HG03558 (cell line): Measurements from ENCODE around the gene TAT.
"Not testable (repeated sequence)": the region's sequence is repeated elsewhere in the genome, so short reads cannot be mapped to it uniquely, and the experiment has no call there.

ENCODE experiments used
- ATAC-seq: cut with Tn5 transposase; IDR thresholded peaks from one replicate; pipeline ENCODE4 v1.9.1; 2021; ENCODE audit warnings: moderate number of reproducible peaks; ENCODE audit not compliant: unreplicated experiment; ENCODE audit errors: extremely low read depth

Gene TAT

DNA sequence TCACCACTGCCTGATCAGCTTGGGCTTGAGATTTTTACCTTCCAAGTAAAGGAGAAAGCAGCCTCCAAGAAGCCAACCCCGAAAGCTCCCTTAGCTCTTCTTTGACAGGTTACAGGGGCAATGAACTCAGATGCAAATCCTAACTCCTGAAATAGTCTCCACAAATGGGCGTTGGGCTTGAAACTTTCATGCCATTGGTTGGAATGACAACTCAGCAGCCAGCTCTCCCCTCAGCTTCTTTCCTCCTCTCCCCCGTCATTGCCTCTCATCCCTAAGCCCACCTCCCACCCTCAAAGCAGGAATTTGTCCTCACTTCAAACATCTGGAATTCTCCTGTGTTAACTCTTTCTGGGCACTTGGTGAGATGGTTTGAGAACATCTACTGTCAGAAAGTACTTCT is at the start of gene TAT:
Gene TAT (minus strand): TSS at position 122 of the 400 bp plus-strand sequence. CDS start 677 bp downstream, outside the sequence.
- ATAC-seq, result no peak

DNA sequence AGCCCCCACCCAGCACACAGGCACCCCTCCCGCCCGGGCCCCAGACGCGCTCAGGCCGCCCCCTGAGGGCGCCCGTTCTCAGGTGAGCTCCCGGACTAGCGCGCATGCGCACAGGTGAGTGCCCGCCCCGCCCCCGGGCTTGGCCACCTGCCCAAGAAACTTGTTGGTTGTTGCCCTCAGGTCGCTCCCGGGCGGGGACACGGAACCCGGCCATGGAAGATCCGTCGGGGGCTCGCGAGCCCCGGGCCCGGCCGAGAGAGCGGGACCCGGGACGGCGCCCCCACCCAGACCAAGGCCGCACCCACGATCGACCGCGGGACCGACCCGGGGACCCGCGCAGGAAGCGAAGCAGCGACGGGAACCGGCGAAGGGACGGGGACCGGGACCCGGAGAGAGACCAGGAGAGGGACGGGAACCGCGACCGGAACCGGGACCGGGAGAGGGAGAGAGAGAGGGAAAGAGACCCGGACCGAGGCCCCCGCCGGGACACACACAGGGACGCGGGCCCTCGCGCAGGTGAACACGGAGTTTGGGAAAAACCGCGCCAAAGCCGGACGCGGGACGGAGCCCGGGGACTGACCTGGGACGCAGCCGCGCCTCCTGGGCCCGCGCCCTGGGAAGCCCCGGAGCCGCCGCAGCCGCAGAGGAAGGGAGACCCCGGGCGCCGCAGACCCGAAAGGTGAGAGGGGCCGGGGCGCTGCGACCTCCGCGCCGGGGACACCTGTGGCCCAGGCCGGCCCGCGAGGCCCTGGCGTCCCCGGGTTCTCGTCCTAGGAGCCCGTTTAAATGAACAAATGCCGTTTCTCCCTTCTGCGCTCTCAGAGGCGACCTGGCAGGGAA is 49.3 kb upstream of the TAT start, which contains the start of gene MARVELD3:
Gene MARVELD3 (plus strand): TSS at position 167 of the 840 bp plus-strand sequence. CDS start 46 bp downstream, at position 213.
- ATAC-seq, result no peak

DNA sequence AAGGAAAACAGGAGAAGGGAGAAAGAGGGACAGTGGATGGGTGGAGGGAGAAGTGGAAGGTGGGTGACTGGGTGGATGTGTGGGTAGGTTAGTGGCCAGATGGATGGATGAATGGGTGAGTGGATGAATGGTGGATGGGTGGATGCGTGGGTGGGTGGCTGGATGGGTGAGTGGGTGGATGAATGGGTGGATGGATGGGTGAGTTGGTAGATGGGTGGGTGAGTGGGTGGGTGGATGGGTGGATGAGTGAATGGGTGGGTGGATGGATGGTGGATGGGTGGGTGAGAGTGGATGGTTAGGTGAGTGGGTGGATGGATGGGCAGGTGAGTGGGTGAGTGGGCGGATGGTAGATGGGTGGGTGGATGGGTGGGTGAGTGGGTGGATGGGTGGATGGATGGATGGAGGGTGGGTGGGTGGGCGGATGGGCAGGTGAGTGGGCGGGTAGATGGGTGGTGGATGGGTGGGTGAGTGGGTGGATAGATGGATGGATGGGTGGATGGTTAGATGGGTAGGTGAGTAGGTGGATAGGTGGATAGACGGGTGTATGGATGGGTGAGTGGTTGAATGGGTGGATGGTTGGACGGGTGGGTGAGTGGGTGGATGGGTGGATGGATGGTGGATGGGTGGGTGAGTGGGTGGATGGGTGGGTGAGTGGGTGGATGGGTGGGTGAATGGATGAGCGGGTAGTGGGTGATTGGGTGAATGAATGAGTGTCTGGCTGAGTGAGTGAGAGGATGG is 48.4 kb upstream of the TAT start:
- no peak for ATAC-seq

DNA sequence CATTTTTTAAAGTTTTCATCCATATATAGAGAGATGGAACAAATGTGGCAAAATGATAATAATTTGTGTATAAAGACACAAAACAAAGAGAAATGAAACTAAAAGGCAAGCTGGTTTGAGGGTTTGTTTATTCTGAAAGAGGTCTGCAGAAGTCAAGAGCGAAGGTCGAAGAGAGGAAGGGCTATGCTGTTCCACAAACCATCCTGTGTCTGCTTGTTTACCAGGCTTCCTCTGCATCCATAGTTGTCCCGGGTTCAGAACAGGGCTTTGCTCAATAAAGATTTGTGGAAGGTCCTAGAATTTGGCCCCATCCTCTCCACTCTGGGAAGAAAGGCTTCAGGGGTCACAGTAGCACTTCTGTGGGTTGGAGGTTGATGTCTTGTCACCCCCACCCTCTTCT is 46.7 kb upstream of the TAT start:
- no peak for ATAC-seq

DNA sequence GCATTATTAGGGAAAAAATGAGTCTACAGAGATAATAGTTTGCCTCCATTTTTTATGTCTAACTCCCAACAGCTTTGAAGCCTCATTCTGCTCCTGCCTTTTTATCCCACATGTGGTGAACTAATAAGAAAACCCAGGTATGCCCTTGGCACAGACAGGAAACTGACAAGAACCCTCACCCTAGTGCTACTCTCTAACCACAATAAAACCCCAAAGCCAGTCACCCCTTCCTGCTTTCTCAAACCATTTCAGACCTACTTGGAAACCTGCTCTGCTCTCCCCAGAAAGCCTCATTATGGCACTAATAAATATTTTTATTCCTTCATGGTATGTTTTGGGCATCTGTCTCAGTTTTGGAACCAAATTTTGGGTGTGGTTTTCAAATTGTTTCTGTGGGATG is 45.2 kb upstream of the TAT start:
- ATAC-seq, result no peak

DNA sequence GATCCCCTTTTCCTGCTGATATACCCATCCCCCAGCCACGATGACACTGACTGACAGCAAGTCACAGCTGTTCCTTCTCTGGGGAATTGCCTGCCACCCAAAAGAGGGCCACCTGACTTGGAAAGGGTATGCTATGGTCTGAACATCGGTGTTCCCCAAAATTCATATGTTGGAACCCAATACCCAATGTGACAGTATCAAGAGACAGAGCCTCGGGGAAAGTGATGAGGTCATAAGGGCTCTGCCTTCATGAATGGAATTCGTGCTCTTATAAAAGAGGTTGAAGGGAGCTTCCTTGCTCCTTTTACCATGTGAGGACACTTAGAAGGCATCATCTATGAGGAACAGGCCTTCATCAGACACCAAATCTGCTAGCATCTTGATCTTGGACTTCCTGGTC is 41.5 kb upstream of the TAT start:
- no peak for ATAC-seq

DNA sequence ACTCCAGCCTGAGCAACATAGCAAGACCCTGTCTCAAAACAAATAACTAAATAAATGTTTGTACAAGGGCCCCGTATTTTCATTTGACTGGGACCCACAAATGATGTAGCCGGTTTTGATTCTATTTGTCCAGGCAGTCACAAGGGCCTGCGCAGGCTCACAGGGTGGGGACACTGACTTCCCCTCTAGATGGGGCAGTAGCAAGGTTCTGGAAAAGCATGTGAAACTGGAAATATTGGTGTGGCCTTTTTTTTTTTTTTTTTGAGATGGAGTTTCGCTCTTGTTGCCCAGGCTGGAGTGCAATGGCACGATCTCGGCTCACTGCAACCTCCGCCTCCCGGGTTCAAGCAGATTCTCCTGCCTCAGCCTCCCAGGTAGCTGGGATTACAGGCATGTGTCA is 38.1 kb upstream of the TAT start:
- not testable (repeated sequence) for ATAC-seq

DNA sequence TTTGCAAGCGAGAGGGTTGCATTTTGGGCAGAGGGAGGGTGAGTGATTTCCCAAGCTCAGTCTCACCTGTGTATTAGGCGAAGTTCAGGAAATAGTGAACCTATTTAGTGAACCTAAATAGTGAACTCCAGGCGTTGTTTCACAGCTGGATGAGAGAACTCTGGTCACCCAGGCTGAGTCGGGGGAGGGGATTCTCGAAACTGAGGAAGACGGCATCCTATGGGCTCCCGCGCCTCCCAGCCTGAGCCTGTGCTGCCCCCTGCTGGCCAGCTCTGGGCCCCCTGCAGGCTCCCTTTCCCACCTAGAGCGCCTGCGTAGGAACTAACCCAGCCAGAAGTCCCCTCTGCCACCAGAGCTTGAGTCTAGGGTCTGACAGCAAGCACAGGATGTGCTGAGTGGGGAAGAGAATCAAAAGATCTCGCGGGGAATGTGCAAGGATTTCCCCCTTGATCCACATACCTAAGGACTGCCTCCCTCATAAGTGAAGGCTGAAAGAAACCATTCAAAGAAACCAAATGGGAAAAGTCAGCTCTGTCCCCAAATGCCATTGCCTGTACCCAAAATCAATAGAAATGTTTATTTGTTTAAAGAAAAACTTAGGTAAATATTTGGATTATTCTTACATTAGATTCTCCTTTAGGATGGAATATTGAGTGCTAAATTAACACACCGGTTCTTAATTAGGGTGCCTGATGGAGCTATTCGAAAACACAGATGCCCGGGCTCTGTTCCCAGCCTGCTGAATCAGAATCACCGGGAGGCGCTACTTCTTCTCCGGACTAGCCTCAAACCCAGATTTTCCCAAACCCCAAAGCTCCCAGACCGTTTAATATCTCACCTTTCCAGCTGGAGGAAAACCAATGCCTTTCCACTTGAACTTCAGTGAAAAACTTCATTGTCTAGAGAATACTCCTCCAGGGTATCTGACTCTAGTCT is 34.3 kb upstream of the TAT start:
- ATAC-seq, result no peak

DNA sequence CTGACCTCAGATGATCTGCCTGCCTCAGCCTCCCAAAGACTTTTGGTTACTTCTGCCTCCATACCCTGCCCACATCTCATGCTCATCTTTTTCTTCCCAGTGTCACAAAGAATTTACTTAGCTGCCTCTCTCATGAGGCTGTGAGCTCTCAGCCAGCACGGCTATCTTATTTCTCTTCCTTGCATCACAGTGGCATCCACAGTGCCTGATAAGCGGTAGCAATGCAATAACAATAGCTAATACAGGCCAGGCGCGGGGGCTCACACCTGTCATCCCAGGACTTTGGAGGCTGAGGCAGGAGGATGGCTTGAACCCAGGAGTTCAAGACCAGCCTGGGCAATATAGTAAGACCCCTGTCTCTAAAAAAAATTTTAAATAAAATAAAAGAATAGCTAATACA is 33.6 kb upstream of the TAT start:
- ATAC-seq, result no peak

DNA sequence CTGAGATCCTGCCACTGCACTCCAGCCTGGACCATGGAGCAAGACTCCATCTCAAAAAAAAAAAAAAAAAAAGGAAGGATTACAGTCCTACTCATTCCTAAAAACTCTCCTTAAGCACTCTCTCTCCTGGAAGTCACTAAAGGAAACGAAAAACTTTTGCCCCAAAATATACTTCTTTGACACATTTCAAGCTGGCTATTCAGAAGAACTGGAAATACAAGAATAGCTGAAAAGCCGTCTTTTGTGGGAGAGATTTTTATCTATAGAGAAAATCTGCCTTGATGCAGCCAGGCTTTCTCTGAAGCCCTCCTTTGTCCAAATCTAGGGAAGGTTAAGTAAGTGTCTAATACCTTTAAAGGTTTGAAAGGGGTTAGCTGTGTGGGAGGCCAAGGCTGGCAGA is 32.2 kb upstream of the TAT start:
- ATAC-seq, result no peak

DNA sequence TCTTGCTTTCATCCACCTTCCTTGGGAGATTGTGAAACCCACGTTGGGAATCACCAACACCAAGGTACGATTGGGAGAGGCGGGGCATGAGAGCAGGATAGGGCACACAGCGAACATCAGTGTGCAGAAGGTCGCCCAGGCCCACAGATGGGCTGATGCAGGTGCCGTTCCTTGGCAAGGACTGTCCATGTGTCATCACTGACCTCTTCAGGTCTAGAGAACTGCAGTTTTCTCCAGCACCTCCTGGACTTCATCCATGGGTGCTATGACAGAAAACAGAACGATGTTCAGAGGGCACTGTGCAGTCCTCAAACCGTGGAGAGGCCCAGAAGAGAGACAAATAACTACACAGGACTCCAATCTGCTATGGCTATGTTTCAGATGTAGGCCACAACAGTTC is 23.9 kb upstream of the TAT start:
- ATAC-seq, result no peak

DNA sequence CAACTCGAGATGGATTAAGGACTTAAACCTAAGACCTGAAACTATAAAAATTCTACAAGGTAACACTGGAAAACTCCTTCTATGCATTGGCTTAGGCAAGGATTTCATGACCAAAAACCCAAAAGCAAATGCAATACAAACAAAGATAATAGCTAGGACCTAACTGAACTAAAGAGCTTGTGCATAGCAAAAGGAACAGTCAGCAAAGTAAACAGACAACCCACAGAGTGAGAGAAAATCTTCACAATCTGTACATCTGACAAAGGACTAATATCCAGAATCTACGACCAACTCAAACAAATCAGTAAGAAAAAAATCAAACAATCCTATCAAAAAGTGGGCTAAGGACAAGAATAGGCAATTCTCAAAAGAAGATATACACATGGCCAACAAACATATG is 21.5 kb upstream of the TAT start:
- not testable (repeated sequence) for ATAC-seq

DNA sequence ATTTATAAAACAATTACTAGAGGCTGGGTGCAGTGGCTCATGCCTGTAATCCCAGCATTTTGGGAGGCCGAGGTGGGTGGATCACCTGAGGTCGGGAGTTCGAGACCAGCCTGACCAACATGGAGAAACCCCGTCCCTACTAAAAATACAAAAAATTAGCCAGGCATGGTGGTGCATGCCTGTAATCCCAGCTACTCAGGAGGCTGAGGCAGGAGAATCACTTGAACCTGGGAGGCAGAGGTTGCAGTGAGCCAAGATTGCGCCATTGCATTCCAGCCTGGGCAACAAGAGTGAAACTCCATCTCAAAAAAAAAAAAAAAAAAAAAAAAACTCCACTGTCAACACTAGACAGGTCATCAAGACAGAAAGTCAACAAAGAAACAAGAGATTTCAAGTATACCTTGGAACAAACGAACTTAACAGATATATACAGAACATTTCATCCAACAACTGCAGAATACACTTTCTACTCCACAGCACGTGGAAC is 18.5 kb upstream of the TAT start:
- ATAC-seq, result not testable (repeated sequence)

DNA sequence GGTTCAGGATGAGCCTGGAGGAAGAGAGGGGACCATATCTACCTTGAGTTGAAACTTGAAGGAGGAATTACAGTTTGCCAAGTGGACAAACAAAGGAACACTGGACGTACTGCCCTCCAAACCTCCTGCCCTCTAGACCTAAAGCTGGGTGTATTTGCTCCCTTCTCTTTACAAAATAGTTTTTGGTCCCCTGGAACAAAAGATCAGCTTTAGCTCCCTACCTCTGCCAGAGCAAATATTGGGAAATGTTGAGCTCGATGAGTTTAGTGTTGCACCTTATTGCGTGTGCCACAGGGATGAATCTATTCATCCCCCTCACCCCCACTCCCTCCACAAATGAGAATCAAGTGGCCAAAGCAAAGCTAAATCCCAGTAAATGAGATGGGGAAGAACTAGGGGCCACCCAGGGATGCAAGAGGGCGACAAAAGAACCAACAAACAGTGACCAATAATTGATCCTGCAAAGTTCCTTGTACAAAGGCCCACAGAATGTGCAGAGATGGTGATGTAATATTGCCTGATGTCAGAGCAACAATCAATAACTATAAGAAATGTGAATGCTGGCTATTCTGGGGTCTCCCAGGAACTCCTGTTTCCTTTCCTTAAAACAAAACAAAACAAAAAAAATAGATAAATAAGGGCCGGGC is 17.2 kb upstream of the TAT start:
- ATAC-seq, result no peak

DNA sequence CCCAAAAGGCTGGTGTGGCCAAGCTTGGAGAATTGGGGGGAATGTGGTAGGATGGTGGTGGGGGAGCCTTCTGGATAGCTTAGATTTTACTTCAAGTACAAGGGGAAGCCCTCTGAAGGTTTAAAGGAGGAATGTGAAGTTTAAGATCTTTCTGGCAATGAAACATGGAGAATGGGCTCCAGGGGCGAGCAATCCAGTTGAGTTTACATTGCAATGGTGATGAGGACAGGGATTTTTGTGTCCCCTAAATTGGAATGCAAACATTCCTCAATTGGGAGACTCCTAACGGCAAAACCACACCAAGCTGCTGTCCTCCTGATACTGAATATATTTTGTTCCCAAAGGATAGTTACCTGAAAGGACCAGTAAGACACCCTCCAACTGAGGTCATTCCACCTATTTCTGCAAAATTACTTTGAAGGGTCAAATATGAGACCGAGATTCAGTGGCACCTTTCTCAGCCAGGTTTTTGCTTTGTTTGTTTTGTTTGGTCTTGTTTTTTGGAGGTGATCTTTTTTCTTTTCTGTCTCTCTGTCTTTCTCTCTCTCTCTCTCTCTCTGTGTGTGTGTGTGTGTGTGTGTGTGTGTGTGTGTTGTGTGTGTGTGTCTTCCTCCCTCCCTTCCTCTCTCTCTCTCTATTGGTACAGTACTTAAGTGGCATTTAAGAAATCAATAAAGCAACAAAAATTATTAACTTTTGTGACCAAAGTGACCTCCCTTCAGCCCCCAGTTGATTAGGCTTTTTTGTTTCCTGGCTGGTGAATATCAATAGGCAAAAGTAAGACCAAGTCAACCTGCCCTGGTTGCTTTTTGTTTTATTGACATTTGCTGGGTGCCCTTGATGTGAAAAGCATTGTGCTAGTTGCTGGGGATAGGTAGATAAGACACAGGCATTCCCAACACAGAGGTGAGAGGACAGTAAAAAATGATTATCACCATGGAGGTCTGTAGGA is 16.4 kb upstream of the TAT start:
- ATAC-seq, result no peak

DNA sequence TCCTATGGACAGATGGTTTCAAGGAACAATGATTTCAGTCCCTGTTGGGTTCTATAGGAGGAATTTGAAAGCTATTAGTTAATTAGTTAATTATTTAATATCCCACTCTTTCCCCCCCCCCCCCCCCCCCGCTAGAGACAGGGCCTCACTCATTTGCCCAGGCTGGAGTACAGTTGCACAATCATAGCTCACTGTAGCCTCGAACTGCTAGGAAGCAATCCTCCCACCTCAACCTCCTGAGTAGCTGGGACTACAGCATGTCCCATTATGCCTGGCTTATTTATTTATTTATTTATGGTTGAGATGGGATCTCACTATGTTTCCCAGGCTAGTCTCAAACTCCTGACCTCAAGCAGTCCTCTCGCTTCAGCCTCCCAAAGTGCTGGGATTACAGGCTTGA is 15.0 kb upstream of the TAT start:
- ATAC-seq, result no peak

DNA sequence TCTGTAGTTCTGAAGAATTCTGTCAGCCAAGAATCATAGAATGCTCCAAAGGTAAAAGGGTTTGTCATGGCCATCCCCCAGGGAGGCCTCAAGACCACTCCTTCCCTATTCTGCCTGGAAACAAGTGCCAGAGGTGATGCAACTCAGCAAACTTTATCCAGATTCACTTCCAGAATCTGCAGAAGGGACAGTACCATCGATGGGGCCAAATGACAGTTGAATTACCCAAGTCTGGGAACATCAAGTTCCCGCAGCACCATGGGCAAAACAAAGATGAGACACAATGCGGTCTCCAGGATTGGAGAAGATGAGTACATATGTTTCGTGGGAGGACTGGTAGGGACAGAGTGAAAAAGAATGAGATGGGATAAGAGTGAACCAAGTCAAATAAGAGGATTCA is 13.7 kb upstream of the TAT start:
- no peak for ATAC-seq

DNA sequence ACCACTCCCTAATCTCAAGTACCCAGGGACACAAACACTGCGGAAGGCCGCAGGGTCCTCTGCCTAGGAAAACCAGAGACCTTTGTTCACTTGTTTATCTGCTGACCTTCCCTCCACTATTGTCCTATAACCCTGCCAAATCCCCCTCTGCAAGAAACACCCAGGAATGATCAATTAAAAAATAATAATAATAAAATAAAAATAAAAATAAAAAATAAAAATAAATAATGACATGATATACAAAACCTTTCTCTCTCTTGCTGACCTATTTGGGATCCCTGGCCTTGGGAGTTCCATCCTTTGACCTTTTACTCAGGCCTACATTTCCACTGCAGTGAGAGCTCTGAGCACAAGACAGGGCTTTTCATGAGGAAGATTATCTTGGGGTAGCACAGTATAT is 13.2 kb upstream of the TAT start:
- not testable (repeated sequence) for ATAC-seq

DNA sequence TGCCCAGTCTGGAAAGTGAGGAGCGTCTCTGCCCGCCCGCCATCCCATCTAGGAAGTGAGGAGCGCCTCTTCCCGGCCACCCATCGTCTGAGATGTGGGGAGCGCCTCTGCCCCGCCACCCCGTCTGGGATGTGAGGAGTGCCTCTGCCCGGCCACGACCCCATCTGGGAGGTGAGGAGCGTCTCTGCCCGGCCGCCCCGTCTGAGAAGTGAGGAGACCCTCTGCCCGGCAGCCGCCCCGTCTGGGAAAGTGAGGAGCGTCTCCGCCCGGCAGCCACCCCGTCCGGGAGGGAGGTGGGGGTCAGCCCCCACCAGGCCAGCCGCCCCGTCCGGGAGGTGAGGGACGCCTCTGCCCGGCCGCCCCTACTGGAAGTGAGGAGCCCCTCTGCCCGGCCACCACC is 12.4 kb upstream of the TAT start:
- ATAC-seq, result not testable (repeated sequence)
